ENCODE measurements around the gene CAPN15.

The CAPN15 gene

DNA sequence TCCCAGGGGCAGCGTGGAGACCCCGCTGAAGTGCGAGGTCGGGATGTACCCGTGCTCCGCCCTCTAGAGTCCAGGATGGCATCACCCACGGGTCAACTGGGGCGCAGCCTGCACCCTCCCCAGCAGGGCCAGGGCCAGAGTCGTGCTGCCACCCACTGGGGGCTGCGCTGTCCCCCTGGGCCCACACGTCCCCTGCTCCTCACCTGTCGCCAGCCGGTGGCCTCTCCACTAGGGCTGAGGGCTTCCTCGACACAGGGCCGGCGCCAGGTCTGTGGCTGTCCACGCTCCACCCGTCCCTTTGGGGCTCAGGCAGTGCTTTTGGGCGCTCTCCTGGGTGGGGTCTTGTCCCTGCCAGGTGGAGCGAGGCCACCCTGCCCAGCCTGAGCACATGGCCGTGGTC is 21.1 kb downstream of the CAPN15 start:
- no peak for DNase-seq

GRCh38 chr16:549544-550263 is 22.2 kb downstream of the CAPN15 start:
- no peak for DNase-seq

- DNase-seq, result no peak
These were observed 23.7 kb downstream of the CAPN15 start for GRCh38 chr16:551210-551609.

GRCh38 chr16:552171-552570 is 24.7 kb downstream of the CAPN15 start:
- no peak for DNase-seq

DNA sequence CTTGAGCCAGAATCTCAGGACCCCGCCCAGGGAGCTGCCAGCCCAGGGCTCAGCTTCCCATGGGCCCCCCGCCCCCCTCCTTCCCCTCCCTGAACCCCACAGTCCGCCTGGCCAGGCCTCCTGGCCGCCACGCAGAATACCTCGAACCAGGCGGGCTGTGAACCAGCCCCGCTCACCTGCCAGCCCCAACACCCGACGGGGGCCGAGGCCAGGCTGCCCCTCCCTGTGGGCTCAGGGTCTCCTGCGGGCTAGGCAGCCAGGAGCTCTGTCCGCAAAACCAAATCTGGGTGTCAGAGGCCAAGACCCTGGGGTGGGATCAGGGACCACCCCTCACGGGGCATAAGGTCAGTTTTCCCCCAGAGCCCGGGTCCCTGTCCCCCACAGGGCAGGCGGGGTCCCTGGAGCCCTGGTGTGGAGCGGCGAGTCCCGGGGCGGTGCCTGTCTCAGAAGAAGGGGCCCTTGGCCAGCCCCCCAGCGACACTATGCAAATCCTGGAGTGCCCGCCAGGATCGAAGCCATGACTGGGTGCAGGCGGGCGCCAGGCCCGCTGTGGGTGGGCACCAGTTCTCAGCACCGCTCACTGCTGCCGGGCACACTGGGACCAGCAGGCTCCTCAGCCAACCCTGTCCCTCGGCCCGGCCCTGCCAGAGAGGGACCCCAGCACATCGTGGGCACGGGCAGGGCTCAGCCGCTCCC is 26.2 kb downstream of the CAPN15 start:
- no peak for DNase-seq

DNA sequence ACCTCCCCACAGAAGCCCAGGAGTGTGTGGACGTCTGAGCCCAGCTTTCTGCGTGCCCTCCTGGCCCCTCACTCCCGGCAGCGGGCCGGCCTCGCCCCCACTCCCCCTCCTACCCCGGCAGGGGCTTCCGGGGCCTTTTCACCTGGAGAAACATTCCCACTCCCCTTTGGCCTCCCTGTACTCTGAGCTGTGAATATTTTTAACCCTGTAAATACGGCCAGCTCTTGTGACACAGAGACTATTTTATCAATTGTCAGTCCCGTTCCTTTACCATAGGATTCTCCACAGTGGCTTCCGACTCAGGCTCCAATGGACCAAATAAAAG is 26.7 kb downstream of the CAPN15 start:
- no peak for DNase-seq

DNA sequence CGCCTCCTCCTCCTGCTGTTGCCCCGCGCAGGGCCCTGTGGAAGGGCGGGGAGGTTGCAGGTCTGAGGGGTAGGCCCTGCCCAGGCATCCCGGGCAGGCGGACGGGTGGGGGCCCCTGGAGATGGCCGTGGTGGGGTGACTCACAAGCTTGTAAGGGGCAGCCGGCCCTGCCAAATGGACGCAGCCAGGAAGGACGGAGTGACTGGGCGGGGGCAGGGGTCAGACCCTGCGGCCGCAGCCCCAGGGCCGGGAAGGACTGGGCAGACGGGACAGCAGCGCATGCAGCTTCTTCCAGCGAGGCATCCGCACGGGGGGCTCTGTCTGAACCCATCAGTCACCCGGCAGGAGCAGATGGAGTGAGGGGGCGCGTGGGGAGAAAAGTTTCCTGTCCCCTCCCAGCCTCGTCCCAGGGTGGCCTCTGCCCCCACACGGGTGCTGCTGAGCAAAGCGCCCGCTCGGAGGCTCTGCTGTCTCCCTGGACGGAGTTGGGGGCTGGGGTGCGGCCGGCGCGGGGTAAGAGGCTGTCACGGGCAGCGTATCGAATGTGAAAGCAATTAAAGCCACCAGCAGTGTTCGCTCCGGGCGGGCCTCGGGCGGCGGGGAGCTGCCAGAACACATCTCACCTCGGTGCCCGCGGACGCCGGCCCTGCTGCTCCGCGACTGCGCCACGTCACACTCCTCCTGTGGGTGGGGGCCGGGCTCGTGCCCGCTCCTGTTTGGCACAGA is 27.3 kb downstream of the CAPN15 start:
- DNase-seq, result no peak

- no peak for DNase-seq
These were observed 28.3 kb downstream of the CAPN15 start for GRCh38 chr16:555528-556473.

DNA sequence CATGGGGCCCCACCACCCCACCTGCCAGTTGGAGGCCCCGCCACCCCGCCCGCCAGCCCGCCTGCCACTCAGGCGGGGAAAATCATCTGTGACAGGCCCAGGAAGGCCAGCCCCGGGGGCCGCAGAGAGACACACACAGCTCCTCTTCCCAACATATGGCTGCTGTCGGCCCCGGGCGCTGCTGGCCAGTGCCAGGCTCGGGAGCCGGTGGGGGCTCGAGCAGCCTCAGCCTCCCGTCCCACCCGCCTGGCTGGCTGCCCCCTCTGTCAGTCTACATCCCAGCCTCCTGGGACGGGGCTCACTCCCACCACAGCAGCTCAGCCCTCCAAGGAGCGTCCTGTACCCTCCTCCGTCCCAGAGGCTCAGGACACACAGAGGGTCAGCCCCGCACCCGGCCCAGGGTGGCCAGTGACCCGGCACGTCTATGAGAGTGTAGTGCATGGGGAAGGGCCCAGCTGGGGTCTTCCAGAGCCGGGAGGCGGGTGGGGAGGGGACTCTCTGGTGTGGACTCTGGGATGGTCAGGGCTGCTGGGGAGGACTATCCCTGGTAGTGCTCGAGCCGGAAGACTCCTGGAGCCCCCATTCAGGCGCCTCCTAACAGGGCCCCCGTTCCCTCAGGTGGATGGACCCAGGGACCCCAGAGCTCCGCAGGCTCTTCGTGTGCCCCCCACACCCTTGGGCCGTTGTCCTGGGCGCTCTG is 29.1 kb downstream of the CAPN15 start:
- DNase-seq, result no peak

GRCh38 chr16:557463-558297 is 30.2 kb downstream of the CAPN15 start:
- DNase-seq, result no peak

GRCh38 chr16:558298-559020 is 30.9 kb downstream of the CAPN15 start:
- DNase-seq, result no peak

- DNase-seq, result no peak
These were observed 31.5 kb downstream of the CAPN15 start for GRCh38 chr16:559021-559380.

- DNase-seq, result no peak
These were observed 32.1 kb downstream of the CAPN15 start for GRCh38 chr16:559411-560203.

DNA sequence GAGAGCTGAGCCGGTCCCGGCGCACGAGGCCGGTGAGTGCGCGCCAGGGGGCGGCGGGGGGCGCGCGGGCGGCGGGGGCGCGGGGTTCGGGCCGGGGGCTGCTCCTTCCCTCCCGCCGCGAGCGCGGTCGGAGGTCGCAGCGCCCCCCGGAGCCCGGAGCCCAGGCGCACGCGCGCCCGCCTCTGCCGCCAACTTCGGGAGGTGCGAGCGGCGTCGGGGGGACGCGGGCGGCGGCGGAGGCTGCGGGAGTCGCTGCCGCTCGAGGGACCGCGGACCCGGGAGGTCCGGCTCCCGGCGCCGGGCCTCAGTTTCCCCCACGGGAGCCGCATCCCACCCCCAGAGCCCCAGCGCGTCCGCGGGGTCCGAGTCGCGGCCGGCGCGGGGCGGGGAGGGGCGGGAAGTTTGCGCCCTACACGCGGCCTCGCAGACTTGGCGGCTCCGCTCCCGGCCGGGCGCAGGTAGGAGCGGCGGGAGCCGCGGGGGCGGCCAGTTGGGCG is 32.7 kb downstream of the CAPN15 start, which contains the start of gene PRR35:
Gene PRR35, plus strand, starts transcription at position 191 of the 497 bp plus-strand sequence. CDS start 2,901 bp downstream, outside the sequence.
- no peak for DNase-seq

DNA sequence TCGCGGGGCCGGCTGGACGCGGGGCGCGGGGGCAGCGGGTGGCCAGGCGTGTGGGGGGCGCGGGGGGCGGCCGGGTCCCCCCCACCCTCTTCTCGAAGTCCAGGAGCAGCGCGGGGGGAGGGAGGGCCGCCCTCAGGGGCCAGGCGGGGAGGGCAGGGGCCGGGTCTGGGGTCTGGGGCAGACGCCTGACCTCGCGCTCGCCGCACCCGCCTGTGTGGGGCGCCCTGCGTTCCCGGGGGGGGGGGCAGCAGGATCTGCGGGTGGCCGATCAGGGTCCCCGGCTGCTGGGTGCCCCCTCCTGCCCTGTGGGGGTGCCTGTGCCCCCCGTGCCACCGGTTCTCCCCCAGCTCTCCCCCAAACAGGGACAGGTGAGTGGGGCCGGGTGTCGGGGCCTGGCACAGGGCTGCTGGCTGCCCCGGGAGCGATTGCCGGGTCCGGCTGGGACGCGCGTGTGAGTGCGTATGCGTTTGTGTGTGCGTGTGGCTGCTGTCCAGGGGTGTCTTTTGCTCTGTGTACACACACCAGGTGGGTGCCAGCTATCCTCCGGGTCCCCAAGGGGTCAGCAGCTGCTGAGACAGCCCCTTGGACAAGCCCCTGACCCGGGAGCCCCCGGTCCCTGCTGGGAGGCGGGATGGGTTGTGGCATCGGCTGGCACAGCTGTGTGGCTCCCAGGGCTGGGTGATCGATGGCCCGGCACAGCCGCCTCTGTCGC is 33.3 kb downstream of the CAPN15 start:
- DNase-seq, result no peak

DNA sequence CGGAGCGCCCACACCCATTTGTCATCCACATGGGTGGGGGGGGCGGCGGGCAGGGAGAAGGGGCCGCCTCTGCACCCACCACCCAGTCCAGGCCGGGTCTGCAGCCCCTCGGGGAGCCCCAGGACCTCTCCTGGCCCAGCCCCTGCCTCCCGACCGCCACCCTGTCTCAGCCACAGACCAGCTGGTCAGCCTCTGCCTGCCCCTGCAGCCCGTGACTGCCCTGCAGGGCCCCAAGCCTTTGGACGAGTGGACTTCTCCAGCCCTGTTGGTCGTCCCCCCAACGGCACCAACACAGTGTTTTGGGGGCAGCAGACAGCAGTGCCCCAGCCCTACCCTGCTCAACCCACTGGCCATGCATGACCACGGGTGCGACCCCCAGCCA is 33.9 kb downstream of the CAPN15 start:
- no peak for DNase-seq

DNA sequence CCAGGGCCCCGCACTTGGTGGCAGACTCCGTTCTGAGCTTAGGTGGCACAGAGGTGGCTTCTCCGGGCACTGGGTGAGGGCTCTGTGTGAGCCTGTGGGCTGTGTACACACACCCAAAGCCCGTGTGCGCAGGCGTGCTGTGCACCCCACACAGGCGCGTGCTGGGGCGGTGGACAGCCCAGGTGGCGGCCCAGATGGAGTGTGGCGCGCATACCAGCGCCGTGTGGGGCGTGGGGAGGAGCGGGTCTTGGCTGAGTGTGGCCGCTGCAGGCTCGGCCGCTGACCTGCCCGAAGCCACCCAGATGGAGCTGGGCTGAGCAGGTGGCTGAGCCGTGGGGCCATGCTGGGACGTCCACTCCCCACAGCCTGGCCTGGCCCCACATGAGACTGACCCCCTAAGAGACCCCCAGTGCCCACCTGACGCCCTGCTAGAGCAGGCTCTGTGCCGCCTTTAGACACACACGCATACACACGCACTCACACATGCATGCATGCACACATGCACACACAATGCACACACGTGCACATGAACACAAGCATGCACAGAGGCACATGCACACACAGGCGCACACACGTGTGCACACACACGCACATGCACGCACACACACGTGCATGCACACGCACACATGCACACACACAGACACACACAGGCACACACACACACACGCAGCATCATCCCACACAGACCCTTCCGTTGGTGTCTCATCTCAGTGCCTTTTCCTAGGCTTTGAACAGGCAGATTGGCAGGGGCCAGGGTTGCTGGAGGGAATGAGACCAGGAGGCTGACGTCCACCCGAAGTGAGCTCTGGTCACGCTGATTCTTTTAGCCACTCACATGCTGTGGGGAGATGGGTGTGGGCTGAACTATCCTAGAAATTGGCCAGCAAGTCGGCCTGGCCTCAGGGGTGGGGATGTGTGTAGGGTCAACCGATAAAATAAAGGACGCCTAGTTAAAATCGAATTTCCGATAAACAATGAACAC is 34.7 kb downstream of the CAPN15 start:
- no peak for DNase-seq

All from NCI-H510A treated with DMSO at 0.1 percent for 48 hours (cell line).